Peyer's patch (tissue), 4 donors: ENCODE measurements around the gene PEX10. TPM values are rescaled to one million over a fixed set of nuclear protein-coding genes. Genes with fewer than 3 reads are reported as not detected.

ENCODE experiments used
- DNase-seq, 3 donors: peaks; one replicate each; pipeline ENCODE4 v3.0.0-alpha.2; 2017 to 2019
- H3K27ac ChIP-seq, 4 donors: fragments of 200-600 bp; sonication (generic); one replicate each; pipeline ENCODE4 v1.5.1; 2016 to 2019
- H3K27me3 ChIP-seq, 2 donors: fragments of 200-600 bp; sonication (generic); one replicate each; pipeline ENCODE4 v1.5.1; 2019
- H3K36me3 ChIP-seq, 3 donors: fragments of 200-600 bp; sonication (generic); one replicate each; pipeline ENCODE4 v1.5.1; 2016 to 2019
- H3K4me1 ChIP-seq, 4 donors: fragments of 200-600 bp; sonication (generic); one replicate each; pipeline ENCODE4 v1.5.1; 2016 to 2019
- H3K4me3 ChIP-seq, 4 donors: fragments of 200-600 bp; sonication (generic); 1 replicate in 3 of 4; 2 replicates in 1 of 4; pipeline ENCODE4 v1.5.1; 2016 to 2019; ENCODE audit warnings: mild to moderate bottlenecking in 1 of 4
- H3K9me3 ChIP-seq, 4 donors: fragments of 200-600 bp; sonication (generic); one replicate each; pipeline ENCODE4 v1.5.1; 2016 to 2019; ENCODE audit warnings: mild to moderate bottlenecking in 1 of 4
- POLR2A ChIP-seq, 2 donors: fragments of 450-650 bp; IDR thresholded peaks; one replicate each; pipeline ENCODE4 v1.5.1; 2017; ENCODE audit warnings: antibody characterized with exemption in 2 of 2, mild to moderate bottlenecking in 2 of 2, moderate library complexity in 2 of 2
- total RNA-seq, 4 donors: library from RNA; depleted of rRNA; stranded (reverse); fragments of >200 nt; gene quantifications; one replicate each; pipeline ENCODE4 v1.1.0, GENCODE V29; 2016
- TF ChIP-seq, protein P1 (sequence below), 6 experiments: fragments of 450-650 bp in 4 of 6; fragments of 200-600 bp in 2 of 6; sonication (generic) in 1 of 6; IDR thresholded peaks; one replicate each; pipeline ENCODE4 v1.5.1; 2017 to 2019; ENCODE audit warnings: antibody characterized with exemption in 6 of 6, mild to moderate bottlenecking in 3 of 6, moderate library complexity in 1 of 6

PEX10 gene
- total RNA-seq, 4 donors from 2014 or later = 16.9 to 29.6 (median 19.9) TPM

DNA sequence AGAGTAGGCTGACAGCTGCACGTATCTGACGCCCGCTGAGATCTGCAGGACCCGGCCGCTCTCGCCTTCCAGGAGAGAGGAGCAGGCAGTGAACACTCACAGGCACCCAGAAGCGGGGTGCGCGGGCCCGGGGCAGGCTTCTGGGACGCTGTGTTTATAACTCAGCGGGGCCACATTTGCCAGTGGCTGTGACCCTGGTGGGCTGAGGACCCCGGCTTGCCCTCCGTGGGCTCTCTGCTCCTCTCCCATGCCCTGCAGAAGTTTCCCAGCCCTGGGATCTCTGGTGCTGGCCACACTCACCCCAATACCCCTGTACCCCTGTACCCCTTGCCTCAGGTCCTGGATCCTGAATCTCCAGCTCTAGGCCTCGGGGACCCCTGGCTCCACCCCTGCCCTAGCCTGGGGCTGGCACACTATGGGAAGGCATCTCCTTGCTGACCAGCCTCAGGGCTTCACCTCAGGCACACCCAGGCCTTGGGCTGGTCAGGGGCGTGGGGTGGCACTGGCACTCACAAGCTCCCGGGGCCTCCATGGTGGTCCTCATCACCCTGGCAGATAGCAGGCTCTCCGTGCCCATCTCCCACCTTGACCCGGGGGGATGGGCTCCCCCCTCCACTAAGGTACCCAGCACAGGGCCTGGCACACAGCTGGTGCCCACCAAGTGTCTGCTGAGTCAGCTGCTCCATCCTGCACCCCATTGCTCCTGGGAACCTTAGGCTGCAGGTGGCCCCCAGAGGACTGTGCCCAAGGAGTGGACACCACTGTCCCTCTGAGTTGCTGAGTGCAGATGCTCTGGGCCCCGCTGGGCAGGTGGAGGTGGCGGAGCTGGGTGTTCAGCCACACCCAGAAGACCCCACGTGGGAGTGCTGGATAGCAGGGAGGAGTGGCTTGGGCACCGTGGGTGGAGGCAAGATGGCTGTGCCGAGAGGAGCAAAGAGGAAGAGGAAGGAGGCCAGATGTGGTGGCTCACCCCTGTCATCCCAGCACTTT, 53.4 kb downstream of the PEX10 start:
- no peaks in the 10 kb centered on the region for H3K4me1 ChIP-seq
- no peaks in the 10 kb centered on the region for H3K9me3 ChIP-seq
- H3K27me3 ChIP-seq = no peaks in the 10 kb centered on the region
- H3K27ac ChIP-seq = no peak overlapping the region
- TF ChIP-seq, protein P1, sequence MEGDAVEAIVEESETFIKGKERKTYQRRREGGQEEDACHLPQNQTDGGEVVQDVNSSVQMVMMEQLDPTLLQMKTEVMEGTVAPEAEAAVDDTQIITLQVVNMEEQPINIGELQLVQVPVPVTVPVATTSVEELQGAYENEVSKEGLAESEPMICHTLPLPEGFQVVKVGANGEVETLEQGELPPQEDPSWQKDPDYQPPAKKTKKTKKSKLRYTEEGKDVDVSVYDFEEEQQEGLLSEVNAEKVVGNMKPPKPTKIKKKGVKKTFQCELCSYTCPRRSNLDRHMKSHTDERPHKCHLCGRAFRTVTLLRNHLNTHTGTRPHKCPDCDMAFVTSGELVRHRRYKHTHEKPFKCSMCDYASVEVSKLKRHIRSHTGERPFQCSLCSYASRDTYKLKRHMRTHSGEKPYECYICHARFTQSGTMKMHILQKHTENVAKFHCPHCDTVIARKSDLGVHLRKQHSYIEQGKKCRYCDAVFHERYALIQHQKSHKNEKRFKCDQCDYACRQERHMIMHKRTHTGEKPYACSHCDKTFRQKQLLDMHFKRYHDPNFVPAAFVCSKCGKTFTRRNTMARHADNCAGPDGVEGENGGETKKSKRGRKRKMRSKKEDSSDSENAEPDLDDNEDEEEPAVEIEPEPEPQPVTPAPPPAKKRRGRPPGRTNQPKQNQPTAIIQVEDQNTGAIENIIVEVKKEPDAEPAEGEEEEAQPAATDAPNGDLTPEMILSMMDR (IDR thresholded peaks at IDR 0.05) = no peak
- TF ChIP-seq POLR2A (IDR thresholded peaks at IDR 0.05) = no peak
- DNase-seq = no peak
- H3K36me3 ChIP-seq = no peaks in the 10 kb centered on the region
- H3K4me3 ChIP-seq = no peak overlapping the region

GRCh38 chr1:2358072-2358471, 54.3 kb downstream of the PEX10 start:
- no peaks in the 10 kb centered on the region for H3K36me3 ChIP-seq
- H3K4me1 ChIP-seq = no peaks in the 10 kb centered on the region
- no peak for TF ChIP-seq POLR2A (IDR thresholded peaks at IDR 0.05)
- TF ChIP-seq, protein P1 (IDR thresholded peaks at IDR 0.05) = no peak
- H3K4me3 ChIP-seq = no peak overlapping the region
- no peak for DNase-seq
- H3K27me3 ChIP-seq = no peaks in the 10 kb centered on the region
- no peaks in the 10 kb centered on the region for H3K9me3 ChIP-seq
- H3K27ac ChIP-seq = no peak overlapping the region

DNA sequence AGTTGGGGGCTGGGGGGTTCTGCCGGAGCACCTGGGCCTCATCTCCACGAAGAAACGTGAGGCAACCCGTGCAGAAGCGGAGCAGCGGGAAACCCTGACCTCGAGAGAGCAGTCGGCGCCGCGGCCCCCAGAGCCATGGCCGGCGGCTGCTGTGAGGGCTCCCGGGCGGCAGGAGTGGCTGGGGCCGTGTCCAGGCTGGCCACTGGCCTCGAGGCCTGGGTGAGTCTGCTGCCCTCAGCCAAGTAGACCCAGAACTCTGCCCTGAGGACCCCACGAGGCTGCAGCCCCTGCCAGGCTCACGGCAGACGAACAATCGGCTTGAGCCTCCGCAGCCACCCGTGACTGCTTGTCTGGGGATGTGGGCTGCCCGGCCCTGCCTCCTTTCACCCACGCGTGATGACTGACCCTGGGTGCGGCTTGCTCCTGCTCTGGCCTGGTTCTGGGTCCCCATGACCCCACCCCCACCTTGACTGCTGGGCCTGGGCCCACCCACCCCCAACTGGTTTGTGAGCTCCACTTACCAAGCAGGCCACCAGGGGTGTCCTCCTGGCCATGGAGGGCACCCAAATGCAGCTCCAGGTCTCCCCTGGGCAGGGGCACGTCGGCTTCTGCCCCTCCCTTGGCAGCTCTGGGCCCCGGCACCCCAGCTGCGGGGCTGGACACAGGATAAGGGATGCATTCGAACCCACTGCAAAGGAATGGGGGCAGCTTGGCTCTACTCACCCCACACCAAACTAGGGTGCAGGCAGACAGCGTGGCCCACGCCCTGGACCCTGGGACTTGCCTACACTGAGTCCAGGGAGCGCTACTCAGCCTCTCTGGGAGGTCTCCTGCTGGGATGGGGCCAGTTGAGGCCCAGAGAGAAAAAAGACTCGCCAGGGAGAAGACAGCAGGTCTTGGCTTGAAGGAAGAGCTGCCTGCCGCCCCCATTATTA, 55.2 kb downstream of the PEX10 start:
- no peaks in the 10 kb centered on the region for H3K9me3 ChIP-seq
- H3K36me3 ChIP-seq = no peaks in the 10 kb centered on the region
- H3K4me1 ChIP-seq = no peaks in the 10 kb centered on the region
- no peak for TF ChIP-seq POLR2A (IDR thresholded peaks at IDR 0.05)
- TF ChIP-seq, protein P1 (IDR thresholded peaks at IDR 0.05) = no peak
- no peaks in the 10 kb centered on the region for H3K27me3 ChIP-seq
- H3K27ac ChIP-seq = no peak overlapping the region
- DNase-seq = no peak
- H3K4me3 ChIP-seq = no peak overlapping the region

DNA sequence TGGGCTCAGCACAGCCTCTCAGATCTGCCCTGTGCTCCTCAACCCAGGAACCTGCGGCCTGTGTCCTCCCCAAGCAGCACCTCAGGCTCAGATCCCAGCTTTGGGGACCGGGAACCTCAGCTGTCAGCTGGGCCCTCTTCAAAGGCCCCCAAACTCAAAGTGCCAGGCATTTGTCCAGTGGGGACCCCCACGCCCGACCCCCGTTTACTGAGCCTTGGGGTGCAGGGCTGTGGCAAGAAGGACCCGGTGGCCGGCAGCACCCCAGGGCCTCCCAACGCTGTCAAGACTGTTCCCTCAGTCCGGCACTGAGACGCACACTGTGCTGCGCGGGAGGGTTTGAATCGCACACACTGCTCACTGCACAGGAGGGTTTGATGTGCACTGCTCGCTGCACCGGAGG, 56.0 kb downstream of the PEX10 start:
- no peak overlapping the region for H3K27ac ChIP-seq
- H3K9me3 ChIP-seq = no peaks in the 10 kb centered on the region
- H3K27me3 ChIP-seq = no peaks in the 10 kb centered on the region
- no peak for DNase-seq
- no peaks in the 10 kb centered on the region for H3K36me3 ChIP-seq
- H3K4me3 ChIP-seq = no peak overlapping the region
- TF ChIP-seq, protein P1 (IDR thresholded peaks at IDR 0.05) = no peak
- no peak for TF ChIP-seq POLR2A (IDR thresholded peaks at IDR 0.05)
- no peaks in the 10 kb centered on the region for H3K4me1 ChIP-seq

- H3K27ac ChIP-seq = no peak overlapping the region
- no peak for TF ChIP-seq POLR2A (IDR thresholded peaks at IDR 0.05)
- TF ChIP-seq, protein P1 (IDR thresholded peaks at IDR 0.05) = no peak
- H3K4me3 ChIP-seq = no peak overlapping the region
- DNase-seq = no peak
- H3K36me3 ChIP-seq = no peaks in the 10 kb centered on the region
- no peaks in the 10 kb centered on the region for H3K9me3 ChIP-seq
- H3K27me3 ChIP-seq = no peaks in the 10 kb centered on the region
- no peaks in the 10 kb centered on the region for H3K4me1 ChIP-seq
Measured at GRCh38 chr1:2355373-2356261, 56.7 kb downstream of the PEX10 start.
